Transverse colon (tissue), 4 donors: Measurements from ENCODE around the gene MYO18B. TPM values are rescaled to one million over a fixed set of nuclear protein-coding genes. Genes with fewer than 3 reads are reported as not detected.

Source experiments
- DNase-seq: peaks from one replicate; pipeline ENCODE4 v3.0.0-alpha.2; 2019
- H3K27ac ChIP-seq, 4 donors: fragments of 200-600 bp; sonication (generic); 2 replicates each; pipeline ENCODE4 v1.5.1; 2016 to 2018; ENCODE audit warnings: inconsistent platforms in 4 of 4
- H3K27me3 ChIP-seq: fragments of 200-600 bp; sonication (generic); 2 replicates; pipeline ENCODE4 v1.5.1; 2017; ENCODE audit warnings: inconsistent platforms
- H3K36me3 ChIP-seq, 4 donors: fragments of 200-600 bp; sonication (generic); 2 replicates each; pipeline ENCODE4 v1.5.1; 2017 to 2019; ENCODE audit warnings: inconsistent platforms in 4 of 4
- H3K4me1 ChIP-seq, 4 donors: fragments of 200-600 bp; sonication (generic); 2 replicates each; pipeline ENCODE4 v1.5.1; 2017 to 2020; ENCODE audit warnings: inconsistent platforms in 4 of 4
- H3K4me3 ChIP-seq, 4 donors: fragments of 200-600 bp; sonication (generic); 1 replicate in 1 of 4; 2 replicates in 3 of 4; pipeline versions ENCODE4 v1.5.1 to v1.6.1; 2017 to 2019; ENCODE audit warnings: inconsistent platforms in 4 of 4
- H3K9me3 ChIP-seq, 2 donors: fragments of 200-600 bp; sonication (generic); 2 replicates each; pipeline ENCODE4 v1.5.1; 2017 to 2019; ENCODE audit warnings: inconsistent platforms in 2 of 2
- EP300 ChIP-seq: sonication (generic); formaldehyde crosslinking; IDR thresholded peaks from one replicate; pipeline ENCODE4 v1.6.1; 2017; ENCODE audit warnings: antibody characterized with exemption, low read depth
- POLR2A ChIP-seq: fragments of 450-650 bp; IDR thresholded peaks from one replicate; pipeline ENCODE4 v1.6.1; 2016; ENCODE audit warnings: antibody characterized with exemption, mild to moderate bottlenecking, moderate library complexity
- POLR2AphosphoS5 ChIP-seq, 3 donors: sonication (generic); formaldehyde crosslinking; IDR thresholded peaks; one replicate each; pipeline ENCODE4 v1.6.1; 2016; ENCODE audit warnings: antibody characterized with exemption in 3 of 3
- WGBS, 2 donors: methylation state at CpG; one replicate each; pipeline ENCODE4 v1.1.5; 2018; ENCODE audit warnings: low coverage in 1 of 2; 5-methylcytosine and 5-hydroxymethylcytosine counted together
- in situ Hi-C, 4 donors: fragments of 200-750 bp; cut with MboI; loops; one replicate each; pipeline versions ENCODE4 v1.15.0 to v1.15.1; 2017; ENCODE audit warnings: low sequenced_read_pairs in 3 of 4, low pct_ligation_motif_present in 1 of 4, low pct_unique_long_range_greater_than_20kb in 1 of 4
- intact Hi-C: fragments of 100-400 bp; cut with DNase I; formaldehyde crosslinking; loops from one replicate; pipeline ENCODE4 v1.15.1; 2023; ENCODE audit warnings: low total_unique reads
- total RNA-seq, 4 donors: library from RNA; depleted of rRNA; stranded (reverse); fragments of >200 nt; gene quantifications; one replicate each; pipeline ENCODE4 v1.1.0, GENCODE V29; 2016
- TF ChIP-seq, protein P1 (sequence below), 5 experiments: fragments of 200-600 bp in 3 of 5; fragments of 450-650 bp in 2 of 5; sonication (generic) in 3 of 5; IDR thresholded peaks; 1 replicate in 2 of 5; 2 replicates in 3 of 5; pipeline ENCODE4 v1.5.1; 2016 to 2017; ENCODE audit warnings: antibody characterized with exemption in 5 of 5, inconsistent platforms in 3 of 5, mild to moderate bottlenecking in 2 of 5, moderate library complexity in 1 of 5

MYO18B gene
- total RNA-seq, 4 donors from 2014 or later: 0.27 TPM; not detected in 3

DNA sequence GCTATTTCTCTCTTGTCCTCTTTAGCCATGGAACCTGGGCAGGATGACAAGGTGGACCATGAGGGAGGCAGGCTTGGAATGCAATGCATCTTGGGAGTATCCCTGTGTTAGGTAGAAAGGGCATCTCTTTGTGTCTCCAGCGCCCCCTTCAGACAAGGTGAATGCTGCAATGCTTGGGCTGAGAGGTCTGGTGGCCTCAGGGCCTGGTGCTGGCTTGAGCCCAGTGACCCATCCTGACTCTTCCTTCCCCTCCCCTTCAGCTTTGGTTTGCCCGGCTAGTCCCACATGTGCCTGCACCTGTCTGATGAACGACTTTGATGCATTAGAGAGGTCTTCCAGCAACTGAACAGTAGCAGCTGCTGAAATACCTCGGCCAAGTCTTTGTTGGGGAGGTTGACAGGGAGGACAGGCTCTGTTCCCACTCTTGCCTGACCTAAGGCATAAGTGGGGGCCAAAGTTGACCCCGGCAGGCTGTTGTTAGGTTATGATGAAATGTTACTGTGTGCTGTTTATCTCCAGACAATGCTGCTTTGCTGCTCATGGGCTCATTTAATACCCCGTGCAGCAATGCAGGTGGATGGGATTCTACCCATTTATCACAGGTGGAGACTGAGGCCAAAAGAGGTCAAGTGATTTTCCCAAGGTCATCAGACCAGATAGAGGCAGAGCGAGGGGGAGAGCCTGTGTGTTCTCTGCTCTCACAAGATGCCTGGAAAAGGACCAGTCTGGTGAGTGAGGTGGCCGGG, 22.5 kb downstream of the MYO18B start:
- Histone ChIP-seq H3K36me3 (no peaks in the 10 kb centered on the region), H3K4me1 (no peaks in the 10 kb centered on the region), H3K27ac (no peak overlapping the region), H3K27me3 (no peaks in the 10 kb centered on the region), H3K4me3 (no peak overlapping the region), H3K9me3 (no peaks in the 10 kb centered on the region)
- intact Hi-C loops (no loop called here), in situ Hi-C loops (loop anchor here in 1 of 4 donors (25.0 kb wide), 1 partner anchor 302 kb away; no protein-coding TSS in a partner anchor)
- WGBS, 2 donors: 64 to 67% methylated on average over 1 to 8 of the region's 8 CpGs
- TF ChIP-seq POLR2A: no peak
- TF ChIP-seq POLR2AphosphoS5 (IDR thresholded peaks at IDR 0.05): no peak
- TF ChIP-seq, protein P1, sequence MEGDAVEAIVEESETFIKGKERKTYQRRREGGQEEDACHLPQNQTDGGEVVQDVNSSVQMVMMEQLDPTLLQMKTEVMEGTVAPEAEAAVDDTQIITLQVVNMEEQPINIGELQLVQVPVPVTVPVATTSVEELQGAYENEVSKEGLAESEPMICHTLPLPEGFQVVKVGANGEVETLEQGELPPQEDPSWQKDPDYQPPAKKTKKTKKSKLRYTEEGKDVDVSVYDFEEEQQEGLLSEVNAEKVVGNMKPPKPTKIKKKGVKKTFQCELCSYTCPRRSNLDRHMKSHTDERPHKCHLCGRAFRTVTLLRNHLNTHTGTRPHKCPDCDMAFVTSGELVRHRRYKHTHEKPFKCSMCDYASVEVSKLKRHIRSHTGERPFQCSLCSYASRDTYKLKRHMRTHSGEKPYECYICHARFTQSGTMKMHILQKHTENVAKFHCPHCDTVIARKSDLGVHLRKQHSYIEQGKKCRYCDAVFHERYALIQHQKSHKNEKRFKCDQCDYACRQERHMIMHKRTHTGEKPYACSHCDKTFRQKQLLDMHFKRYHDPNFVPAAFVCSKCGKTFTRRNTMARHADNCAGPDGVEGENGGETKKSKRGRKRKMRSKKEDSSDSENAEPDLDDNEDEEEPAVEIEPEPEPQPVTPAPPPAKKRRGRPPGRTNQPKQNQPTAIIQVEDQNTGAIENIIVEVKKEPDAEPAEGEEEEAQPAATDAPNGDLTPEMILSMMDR (IDR thresholded peaks at IDR 0.05): no peak
- TF ChIP-seq EP300: no peak
- DNase-seq: no peak

GRCh38 chr22:25765016-25765367, 23.0 kb downstream of the MYO18B start:
- no peaks in the 10 kb centered on the region for H3K4me1 ChIP-seq
- no peaks in the 10 kb centered on the region for H3K27me3 ChIP-seq
- intact Hi-C loops: no loop called here
- no peaks in the 10 kb centered on the region for H3K9me3 ChIP-seq
- DNase-seq: no peak
- H3K4me3 ChIP-seq: no peak overlapping the region
- H3K36me3 ChIP-seq: no peaks in the 10 kb centered on the region
- TF ChIP-seq EP300: no peak
- no peak for TF ChIP-seq POLR2AphosphoS5 (IDR thresholded peaks at IDR 0.05)
- TF ChIP-seq, protein P1 (IDR thresholded peaks at IDR 0.05): no peak
- TF ChIP-seq POLR2A: no peak
- WGBS, 2 donors: 95% methylated on average over 2 of the region's 2 CpGs; no CpG with 5 or more reads in 1 of the 2 donors
- H3K27ac ChIP-seq: no peak overlapping the region
- in situ Hi-C loops: loop anchor here in 1 of 4 donors (25.0 kb wide), 1 partner anchor 303 kb away; no protein-coding TSS in a partner anchor

DNA sequence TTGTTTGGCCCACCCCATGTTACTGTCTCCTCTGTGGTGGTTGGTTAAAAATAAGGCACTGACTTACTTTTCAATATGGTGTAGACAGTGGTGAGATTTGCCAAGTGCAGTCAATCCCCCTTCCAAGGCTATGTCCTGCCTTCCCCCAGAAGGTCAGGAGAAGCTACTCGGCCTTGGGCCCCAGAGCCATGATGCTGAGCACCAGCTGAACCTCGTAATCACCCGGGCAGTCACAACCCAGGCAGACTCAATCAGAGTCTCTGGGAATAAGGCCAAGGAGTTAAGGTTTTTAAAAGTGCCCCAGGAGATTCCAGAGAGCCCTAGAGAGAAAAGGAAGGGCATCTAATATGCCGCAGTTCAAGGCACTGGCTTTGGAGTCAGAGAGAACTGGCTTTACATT, 23.8 kb downstream of the MYO18B start:
- Histone ChIP-seq H3K4me1 (no peaks in the 10 kb centered on the region), H3K9me3 (no peaks in the 10 kb centered on the region), H3K27me3 (no peaks in the 10 kb centered on the region), H3K36me3 (no peaks in the 10 kb centered on the region), H3K27ac (no peak overlapping the region), H3K4me3 (no peak overlapping the region)
- 89 to 100% methylated on average over 1 to 4 of the region's 4 CpGs for WGBS, 2 donors
- DNase-seq: no peak
- in situ Hi-C loops (loop anchor here in 1 of 4 donors (25.0 kb wide), 1 partner anchor 304 kb away; no protein-coding TSS in a partner anchor), intact Hi-C loops (no loop called here)
- TF ChIP-seq EP300 (no peak), POLR2AphosphoS5 (IDR thresholded peaks at IDR 0.05) (no peak), POLR2A (no peak)
- TF ChIP-seq, protein P1 (IDR thresholded peaks at IDR 0.05): no peak

DNA sequence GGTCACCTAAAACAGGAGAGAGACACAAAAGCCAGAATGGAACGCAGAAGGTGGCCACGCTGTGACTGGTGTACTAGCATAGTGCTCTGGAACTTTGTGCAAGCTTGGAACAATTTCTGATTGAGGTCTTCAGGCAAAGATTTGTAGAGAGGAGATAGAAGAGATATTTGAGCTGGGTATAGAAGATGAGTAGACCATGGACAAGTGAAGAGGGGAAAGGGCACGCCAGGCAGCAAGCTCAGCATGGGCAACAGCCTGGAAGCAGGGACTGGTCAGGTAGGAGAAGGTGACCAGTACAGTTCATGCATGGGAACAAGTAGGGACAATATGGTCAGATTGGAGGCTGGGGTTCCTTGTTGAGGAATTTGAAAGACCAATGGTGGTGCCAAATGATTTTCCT, 24.4 kb downstream of the MYO18B start:
- no peaks in the 10 kb centered on the region for H3K4me1 ChIP-seq
- H3K4me3 ChIP-seq: no peak overlapping the region
- WGBS, 2 donors: 90 to 94% methylated on average over 3 of the region's 3 CpGs
- in situ Hi-C loops (loop anchor here in 1 of 4 donors (25.0 kb wide), 1 partner anchor 304 kb away; no protein-coding TSS in a partner anchor), intact Hi-C loops (no loop called here)
- H3K9me3 ChIP-seq: no peaks in the 10 kb centered on the region
- no peak for DNase-seq
- no peak overlapping the region for H3K27ac ChIP-seq
- H3K27me3 ChIP-seq: no peaks in the 10 kb centered on the region
- no peaks in the 10 kb centered on the region for H3K36me3 ChIP-seq
- TF ChIP-seq POLR2AphosphoS5 (IDR thresholded peaks at IDR 0.05) (no peak), POLR2A (no peak)
